ENCODE results near the gene ZMPSTE24. TPM values are rescaled to one million over a fixed set of nuclear protein-coding genes. Genes with fewer than 3 reads are reported as not detected.
A peak's percentile ranks its signal among the peaks of the same experiment; 100 is the strongest.

Gene ZMPSTE24
- 26.9 and 32.9 TPM in 2 replicates for polyA plus RNA-seq
- 44.8 and 44.9 TPM in 2 replicates for polyA minus RNA-seq

DNA sequence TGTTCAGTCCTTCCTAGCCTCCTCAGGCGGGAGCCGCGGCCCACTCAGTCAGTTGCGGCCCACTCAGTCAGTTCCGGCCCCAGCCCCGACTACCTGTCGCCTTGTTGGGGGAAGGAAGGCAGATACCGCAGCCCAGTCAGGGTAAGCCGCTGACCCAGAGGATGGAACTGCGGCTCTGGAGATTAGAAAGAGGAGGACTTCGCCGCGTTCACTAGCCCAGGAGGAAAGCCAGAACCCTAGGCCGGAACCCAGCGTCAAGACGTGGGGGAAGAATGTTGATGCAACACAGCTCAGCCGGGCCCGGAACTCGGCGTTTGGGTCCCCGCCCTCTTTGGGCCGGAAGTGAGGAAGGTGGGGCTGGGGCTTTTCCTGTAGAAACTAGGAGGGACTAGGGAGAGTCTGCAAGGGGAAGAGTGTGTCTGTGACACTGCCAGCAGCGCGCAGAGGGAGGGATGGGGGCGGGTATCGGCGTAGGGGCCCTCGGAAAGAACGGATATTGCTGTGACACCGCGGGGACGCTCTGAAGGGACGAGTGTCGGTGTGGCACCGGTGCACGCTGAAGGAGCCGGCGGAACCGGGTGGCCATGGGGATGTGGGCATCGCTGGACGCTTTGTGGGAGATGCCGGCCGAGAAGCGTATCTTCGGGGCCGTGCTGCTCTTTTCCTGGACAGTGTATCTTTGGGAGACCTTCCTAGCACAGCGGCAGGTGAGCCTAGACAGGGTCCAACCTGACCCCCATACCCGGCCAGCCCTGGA, at the start of gene ZMPSTE24:
Gene ZMPSTE24, plus strand, starts transcription at position 549 of the 757 bp plus-strand sequence. Its CDS starts 36 bp downstream, at position 585.
- TF ChIP-seq SMC3 (conservative IDR thresholded peaks at IDR 0.05; ENCODE audit: poor library complexity) (peak; percentile 52), TAF1 (IDR thresholded peaks at IDR 0.05; ENCODE audit: low read depth) (peak; percentile 93), RAD21 (conservative IDR thresholded peaks at IDR 0.05) (no peak), EP300 (conservative IDR thresholded peaks at IDR 0.05; ENCODE audit: poor library complexity, severe bottlenecking) (peak; percentile 70), MXI1 (conservative IDR thresholded peaks at IDR 0.05; ENCODE audit: poor library complexity, severe bottlenecking) (peak; percentile 97), EZH2 (IDR thresholded peaks at IDR 0.05; ENCODE audit: borderline replicate concordance, insufficient read depth, low read length, poor library complexity, severe bottlenecking) (no peak), POLR2AphosphoS5 (IDR thresholded peaks at IDR 0.05) (peak; percentile 94)
- TF ChIP-seq, protein P1, sequence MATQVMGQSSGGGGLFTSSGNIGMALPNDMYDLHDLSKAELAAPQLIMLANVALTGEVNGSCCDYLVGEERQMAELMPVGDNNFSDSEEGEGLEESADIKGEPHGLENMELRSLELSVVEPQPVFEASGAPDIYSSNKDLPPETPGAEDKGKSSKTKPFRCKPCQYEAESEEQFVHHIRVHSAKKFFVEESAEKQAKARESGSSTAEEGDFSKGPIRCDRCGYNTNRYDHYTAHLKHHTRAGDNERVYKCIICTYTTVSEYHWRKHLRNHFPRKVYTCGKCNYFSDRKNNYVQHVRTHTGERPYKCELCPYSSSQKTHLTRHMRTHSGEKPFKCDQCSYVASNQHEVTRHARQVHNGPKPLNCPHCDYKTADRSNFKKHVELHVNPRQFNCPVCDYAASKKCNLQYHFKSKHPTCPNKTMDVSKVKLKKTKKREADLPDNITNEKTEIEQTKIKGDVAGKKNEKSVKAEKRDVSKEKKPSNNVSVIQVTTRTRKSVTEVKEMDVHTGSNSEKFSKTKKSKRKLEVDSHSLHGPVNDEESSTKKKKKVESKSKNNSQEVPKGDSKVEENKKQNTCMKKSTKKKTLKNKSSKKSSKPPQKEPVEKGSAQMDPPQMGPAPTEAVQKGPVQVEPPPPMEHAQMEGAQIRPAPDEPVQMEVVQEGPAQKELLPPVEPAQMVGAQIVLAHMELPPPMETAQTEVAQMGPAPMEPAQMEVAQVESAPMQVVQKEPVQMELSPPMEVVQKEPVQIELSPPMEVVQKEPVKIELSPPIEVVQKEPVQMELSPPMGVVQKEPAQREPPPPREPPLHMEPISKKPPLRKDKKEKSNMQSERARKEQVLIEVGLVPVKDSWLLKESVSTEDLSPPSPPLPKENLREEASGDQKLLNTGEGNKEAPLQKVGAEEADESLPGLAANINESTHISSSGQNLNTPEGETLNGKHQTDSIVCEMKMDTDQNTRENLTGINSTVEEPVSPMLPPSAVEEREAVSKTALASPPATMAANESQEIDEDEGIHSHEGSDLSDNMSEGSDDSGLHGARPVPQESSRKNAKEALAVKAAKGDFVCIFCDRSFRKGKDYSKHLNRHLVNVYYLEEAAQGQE (IDR thresholded peaks at IDR 0.05; ENCODE audit: borderline replicate concordance), result peak; percentile 96
- TF ChIP-seq, protein P2, sequence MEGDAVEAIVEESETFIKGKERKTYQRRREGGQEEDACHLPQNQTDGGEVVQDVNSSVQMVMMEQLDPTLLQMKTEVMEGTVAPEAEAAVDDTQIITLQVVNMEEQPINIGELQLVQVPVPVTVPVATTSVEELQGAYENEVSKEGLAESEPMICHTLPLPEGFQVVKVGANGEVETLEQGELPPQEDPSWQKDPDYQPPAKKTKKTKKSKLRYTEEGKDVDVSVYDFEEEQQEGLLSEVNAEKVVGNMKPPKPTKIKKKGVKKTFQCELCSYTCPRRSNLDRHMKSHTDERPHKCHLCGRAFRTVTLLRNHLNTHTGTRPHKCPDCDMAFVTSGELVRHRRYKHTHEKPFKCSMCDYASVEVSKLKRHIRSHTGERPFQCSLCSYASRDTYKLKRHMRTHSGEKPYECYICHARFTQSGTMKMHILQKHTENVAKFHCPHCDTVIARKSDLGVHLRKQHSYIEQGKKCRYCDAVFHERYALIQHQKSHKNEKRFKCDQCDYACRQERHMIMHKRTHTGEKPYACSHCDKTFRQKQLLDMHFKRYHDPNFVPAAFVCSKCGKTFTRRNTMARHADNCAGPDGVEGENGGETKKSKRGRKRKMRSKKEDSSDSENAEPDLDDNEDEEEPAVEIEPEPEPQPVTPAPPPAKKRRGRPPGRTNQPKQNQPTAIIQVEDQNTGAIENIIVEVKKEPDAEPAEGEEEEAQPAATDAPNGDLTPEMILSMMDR (IDR thresholded peaks at IDR 0.05; ENCODE audit: poor library complexity, severe bottlenecking), result no peak
- Histone ChIP-seq H3K9me2 (ENCODE audit: insufficient read depth, low read length) (no peaks in the 10 kb centered on the region), H3K36me3 (ENCODE audit: insufficient read depth, low read length) (peaks cover 4% of the 10 kb centered on the region), H3K27ac (ENCODE audit: low read length) (peak within 1 kb of the TSS; percentile 94), H3K79me2 (replicated peaks; ENCODE audit: insufficient read depth, low read length) (peaks cover 36% of the 10 kb centered on the region), H3F3A (ENCODE audit: insufficient read depth, low read length, poor library complexity, severe bottlenecking) (no peaks in the 10 kb centered on the region), H3K4me3 (ENCODE audit: low read length) (peak within 1 kb of the TSS; percentile 77), H3K9me3 (ENCODE audit: low read length) (no peaks in the 10 kb centered on the region), H3K4me2 (ENCODE audit: low read length) (peak within 1 kb of the TSS; percentile 75), H3K9ac (ENCODE audit: low read length) (peak within 1 kb of the TSS; percentile 90), H4K20me1 (ENCODE audit: insufficient read depth) (no peaks in the 10 kb centered on the region), H2AFZ (ENCODE audit: low read depth, low read length) (peak within 1 kb of the TSS; percentile 99), H3K27me3 (ENCODE audit: insufficient read depth, low read depth, low read length) (no peaks in the 10 kb centered on the region)

DNA sequence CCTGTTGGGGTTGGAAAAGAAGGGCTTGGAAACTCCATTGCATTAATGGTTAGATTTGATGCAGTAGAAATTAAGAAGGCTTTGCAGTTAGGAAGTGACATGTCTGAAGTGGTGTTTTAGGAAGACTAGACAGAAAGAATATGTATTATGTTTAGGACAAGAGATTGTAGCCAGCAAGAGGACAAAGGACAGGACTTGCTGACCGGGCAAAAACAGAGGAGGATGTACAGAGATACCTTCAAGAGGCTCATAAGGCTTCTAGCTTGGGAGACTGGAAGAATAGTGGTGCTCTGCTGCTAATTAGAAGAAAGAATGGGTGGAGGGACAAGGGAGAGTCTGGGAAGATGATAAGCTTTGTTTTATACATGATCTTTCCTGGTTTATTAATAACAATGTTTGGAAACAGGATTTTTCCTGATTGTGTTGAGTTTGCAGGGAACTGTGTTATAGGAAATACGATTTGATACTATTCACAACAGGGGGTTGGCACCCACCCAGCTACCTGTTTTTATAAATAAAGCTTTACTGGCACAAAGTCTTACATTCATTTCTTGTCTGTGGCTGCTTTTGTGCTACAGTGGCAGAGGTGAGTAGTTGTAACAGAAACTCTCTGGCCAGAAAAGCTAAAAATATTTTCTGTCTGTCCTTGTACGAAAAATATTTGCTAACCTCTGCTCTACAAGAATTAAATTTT, 47.4 kb upstream of the ZMPSTE24 start:
- no peaks in the 10 kb centered on the region for H3K27me3 ChIP-seq (ENCODE audit: insufficient read depth, low read depth, low read length)
- no peak overlapping the region for H3K27ac ChIP-seq (ENCODE audit: low read length)
- no peak overlapping the region for H3K9ac ChIP-seq (ENCODE audit: low read length)
- H3K4me3 ChIP-seq (ENCODE audit: low read length), result no peak overlapping the region
- TF ChIP-seq POLR2AphosphoS5 (IDR thresholded peaks at IDR 0.05) (no peak), SMC3 (conservative IDR thresholded peaks at IDR 0.05; ENCODE audit: poor library complexity) (no peak), EP300 (conservative IDR thresholded peaks at IDR 0.05; ENCODE audit: poor library complexity, severe bottlenecking) (no peak), RAD21 (conservative IDR thresholded peaks at IDR 0.05) (no peak), TAF1 (IDR thresholded peaks at IDR 0.05; ENCODE audit: low read depth) (no peak), EZH2 (IDR thresholded peaks at IDR 0.05; ENCODE audit: borderline replicate concordance, insufficient read depth, low read length, poor library complexity, severe bottlenecking) (no peak), MXI1 (conservative IDR thresholded peaks at IDR 0.05; ENCODE audit: poor library complexity, severe bottlenecking) (no peak)
- TF ChIP-seq, protein P2 (IDR thresholded peaks at IDR 0.05; ENCODE audit: poor library complexity, severe bottlenecking), result no peak
- TF ChIP-seq, protein P1 (IDR thresholded peaks at IDR 0.05; ENCODE audit: borderline replicate concordance), result no peak
- H3K36me3 ChIP-seq (ENCODE audit: insufficient read depth, low read length), result no peaks in the 10 kb centered on the region
- no peaks in the 10 kb centered on the region for H3K9me2 ChIP-seq (ENCODE audit: insufficient read depth, low read length)
- no peaks in the 10 kb centered on the region for H4K20me1 ChIP-seq (ENCODE audit: insufficient read depth)
- no peaks in the 10 kb centered on the region for H3F3A ChIP-seq (ENCODE audit: insufficient read depth, low read length, poor library complexity, severe bottlenecking)
- no peaks in the 10 kb centered on the region for H3K79me2 ChIP-seq (replicated peaks; ENCODE audit: insufficient read depth, low read length)
- no peaks in the 10 kb centered on the region for H3K9me3 ChIP-seq (ENCODE audit: low read length)
- no peak overlapping the region for H2AFZ ChIP-seq (ENCODE audit: low read depth, low read length)
- H3K4me2 ChIP-seq (ENCODE audit: low read length), result no peak overlapping the region

All from neural cell (in vitro differentiated cells).